ENCODE measurements around the gene UBR7. TPM values are rescaled to one million over a fixed set of nuclear protein-coding genes. Genes with fewer than 3 reads are reported as not detected.

Gene UBR7
- total RNA-seq, 1 experiment from 2014 or later = 75.8 TPM

- DNase-seq (ENCODE audit: low read depth) = no peak
These were observed 42.2 kb downstream of the UBR7 start for GRCh38 chr14:93249128-93249831.

- DNase-seq (ENCODE audit: low read depth) = no peak
These were observed 55.4 kb downstream of the UBR7 start for GRCh38 chr14:93262446-93262845.

- DNase-seq (ENCODE audit: low read depth) = no peak
These were observed 56.4 kb downstream of the UBR7 start for GRCh38 chr14:93263416-93263815.

GRCh38 chr14:93266127-93266526, 59.1 kb downstream of the UBR7 start:
- no peak for DNase-seq (ENCODE audit: low read depth)

GRCh38 chr14:93267149-93267711, 60.2 kb downstream of the UBR7 start:
- no peak for DNase-seq (ENCODE audit: low read depth)

- DNase-seq (ENCODE audit: low read depth) = no peak
These were observed 61.4 kb downstream of the UBR7 start for GRCh38 chr14:93268406-93268805.

GRCh38 chr14:93269341-93270068, 62.4 kb downstream of the UBR7 start:
- DNase-seq (ENCODE audit: low read depth) = peak; percentile 84

GRCh38 chr14:93271111-93271510, 64.1 kb downstream of the UBR7 start:
- no peak for DNase-seq (ENCODE audit: low read depth)

- no peak for DNase-seq (ENCODE audit: low read depth)
These were observed 67.2 kb downstream of the UBR7 start for GRCh38 chr14:93274055-93274806.

GRCh38 chr14:93276031-93276716, 69.1 kb downstream of the UBR7 start:
- no peak for DNase-seq (ENCODE audit: low read depth)

Other genes with a start within 250 kb of the UBR7 start
- 27.5 and 27.7 TPM in 2 replicates for gene ITPK1, start 91.3 kb upstream of the UBR7 start, total RNA-seq (2014; rRNA removed)
- 13.3 and 13.8 TPM in 2 replicates for gene MOAP1, start 22.4 kb upstream of the UBR7 start, total RNA-seq (2014; rRNA removed)
- gene LYSET, start 21.9 kb upstream of the UBR7 start, total RNA-seq (2014; rRNA removed) = 4.7 and 6.4 TPM in 2 replicates
- gene GON7, start 191 bp upstream of the UBR7 start, total RNA-seq (2014; rRNA removed) = 21.4 and 28.6 TPM in 2 replicates
- 16.7 and 20.4 TPM in 2 replicates for gene BTBD7, start 125.8 kb downstream of the UBR7 start, total RNA-seq (2014; rRNA removed)
- gene COX8C, start 139.9 kb downstream of the UBR7 start, total RNA-seq (2014; rRNA removed) = not detected in 2 replicates
- not detected in 2 replicates for gene UNC79, start 223.7 kb downstream of the UBR7 start, total RNA-seq (2014; rRNA removed)

Data from LHCN-M2 (cell line).